ENCODE measurements around the gene SYNE4. TPM values are rescaled to one million over a fixed set of nuclear protein-coding genes. Genes with fewer than 3 reads are reported as not detected.

The SYNE4 gene
- total and polyA plus RNA-seq, 2 of the 13 experiments (the other 11 are each of a cell fraction or from before 2014, with no cell fraction given), result 13.7 to 23.0 TPM

DNA sequence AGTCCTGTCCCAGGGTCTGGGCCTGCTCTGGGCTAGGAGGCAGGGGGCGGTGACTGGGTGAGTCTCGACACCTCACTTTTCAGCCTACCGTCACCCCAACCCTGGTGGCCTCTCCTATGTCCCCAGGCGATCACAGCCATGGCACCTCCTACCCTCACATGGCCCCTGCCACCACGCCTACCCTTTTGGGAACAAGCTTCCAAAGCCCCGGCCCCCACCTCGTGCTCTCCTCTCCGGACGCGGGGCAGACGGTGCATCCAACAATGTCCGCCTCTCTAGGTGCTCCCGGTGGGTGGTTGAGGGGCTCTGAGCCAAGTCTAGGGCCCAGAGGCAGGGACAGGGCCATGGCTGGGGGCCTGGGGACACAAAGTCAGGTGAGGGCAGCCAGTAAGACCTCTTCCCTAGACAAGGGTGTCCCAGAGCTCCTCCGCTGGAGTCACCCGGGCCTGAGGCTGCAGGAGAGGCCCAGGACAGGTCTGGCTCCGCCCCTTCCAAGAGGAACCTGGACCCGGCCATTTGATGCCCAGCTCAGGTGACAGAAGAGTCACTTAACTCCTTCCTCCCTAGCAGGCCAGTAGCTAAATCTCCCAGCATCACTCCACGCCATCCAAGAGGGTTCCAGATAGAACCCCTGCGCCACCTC lies at the start of gene SYNE4 (continued):
- TF ChIP-seq, protein P1, sequence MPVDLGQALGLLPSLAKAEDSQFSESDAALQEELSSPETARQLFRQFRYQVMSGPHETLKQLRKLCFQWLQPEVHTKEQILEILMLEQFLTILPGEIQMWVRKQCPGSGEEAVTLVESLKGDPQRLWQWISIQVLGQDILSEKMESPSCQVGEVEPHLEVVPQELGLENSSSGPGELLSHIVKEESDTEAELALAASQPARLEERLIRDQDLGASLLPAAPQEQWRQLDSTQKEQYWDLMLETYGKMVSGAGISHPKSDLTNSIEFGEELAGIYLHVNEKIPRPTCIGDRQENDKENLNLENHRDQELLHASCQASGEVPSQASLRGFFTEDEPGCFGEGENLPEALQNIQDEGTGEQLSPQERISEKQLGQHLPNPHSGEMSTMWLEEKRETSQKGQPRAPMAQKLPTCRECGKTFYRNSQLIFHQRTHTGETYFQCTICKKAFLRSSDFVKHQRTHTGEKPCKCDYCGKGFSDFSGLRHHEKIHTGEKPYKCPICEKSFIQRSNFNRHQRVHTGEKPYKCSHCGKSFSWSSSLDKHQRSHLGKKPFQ (CRISPR knock-in tag; IDR thresholded peaks at IDR 0.05; ENCODE audit: insufficient replicate concordance), result no peak
- no peak for TF ChIP-seq ZSCAN25 (CRISPR knock-in tag; IDR thresholded peaks at IDR 0.05)
- no peak for TF ChIP-seq REL (CRISPR knock-in tag; conservative IDR thresholded peaks at IDR 0.05)
- TF ChIP-seq TEAD3 (CRISPR knock-in tag; optimal IDR thresholded peaks at IDR 0.05; ENCODE audit: borderline replicate concordance), result no peak
- TF ChIP-seq, protein P2, sequence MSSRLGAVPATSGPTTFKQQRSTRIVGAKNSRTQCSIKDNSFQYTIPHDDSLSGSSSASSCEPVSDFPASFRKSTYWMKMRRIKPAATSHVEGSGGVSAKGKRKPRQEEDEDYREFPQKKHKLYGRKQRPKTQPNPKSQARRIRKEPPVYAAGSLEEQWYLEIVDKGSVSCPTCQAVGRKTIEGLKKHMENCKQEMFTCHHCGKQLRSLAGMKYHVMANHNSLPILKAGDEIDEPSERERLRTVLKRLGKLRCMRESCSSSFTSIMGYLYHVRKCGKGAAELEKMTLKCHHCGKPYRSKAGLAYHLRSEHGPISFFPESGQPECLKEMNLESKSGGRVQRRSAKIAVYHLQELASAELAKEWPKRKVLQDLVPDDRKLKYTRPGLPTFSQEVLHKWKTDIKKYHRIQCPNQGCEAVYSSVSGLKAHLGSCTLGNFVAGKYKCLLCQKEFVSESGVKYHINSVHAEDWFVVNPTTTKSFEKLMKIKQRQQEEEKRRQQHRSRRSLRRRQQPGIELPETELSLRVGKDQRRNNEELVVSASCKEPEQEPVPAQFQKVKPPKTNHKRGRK (CRISPR knock-in tag; IDR thresholded peaks at IDR 0.05), result no peak
- TF ChIP-seq GZF1 (CRISPR knock-in tag; IDR thresholded peaks at IDR 0.05), result no peak
- no peak for TF ChIP-seq HDAC6 (IDR thresholded peaks at IDR 0.05; ENCODE audit: low read depth, low read length)
- TF ChIP-seq, protein P3, sequence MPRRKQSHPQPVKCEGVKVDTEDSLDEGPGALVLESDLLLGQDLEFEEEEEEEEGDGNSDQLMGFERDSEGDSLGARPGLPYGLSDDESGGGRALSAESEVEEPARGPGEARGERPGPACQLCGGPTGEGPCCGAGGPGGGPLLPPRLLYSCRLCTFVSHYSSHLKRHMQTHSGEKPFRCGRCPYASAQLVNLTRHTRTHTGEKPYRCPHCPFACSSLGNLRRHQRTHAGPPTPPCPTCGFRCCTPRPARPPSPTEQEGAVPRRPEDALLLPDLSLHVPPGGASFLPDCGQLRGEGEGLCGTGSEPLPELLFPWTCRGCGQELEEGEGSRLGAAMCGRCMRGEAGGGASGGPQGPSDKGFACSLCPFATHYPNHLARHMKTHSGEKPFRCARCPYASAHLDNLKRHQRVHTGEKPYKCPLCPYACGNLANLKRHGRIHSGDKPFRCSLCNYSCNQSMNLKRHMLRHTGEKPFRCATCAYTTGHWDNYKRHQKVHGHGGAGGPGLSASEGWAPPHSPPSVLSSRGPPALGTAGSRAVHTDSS (CRISPR knock-in tag; conservative IDR thresholded peaks at IDR 0.05), result no peak
- TF ChIP-seq JUND (CRISPR knock-in tag; IDR thresholded peaks at IDR 0.05), result no peak
- no peak; the same call in 1 of the 2 replicates for TF ChIP-seq SAFB2 (CRISPR knock-in tag; IDR thresholded peaks at IDR 0.05; ENCODE audit: borderline replicate concordance, low read depth)
- TF ChIP-seq ZNF558 (CRISPR knock-in tag; IDR thresholded peaks at IDR 0.05; ENCODE audit: borderline replicate concordance), result no peak
- TF ChIP-seq ZNF232 (CRISPR knock-in tag; IDR thresholded peaks at IDR 0.05; ENCODE audit: borderline replicate concordance), result no peak
- no peak for TF ChIP-seq ZNF564 (CRISPR knock-in tag; IDR thresholded peaks at IDR 0.05)
- TF ChIP-seq, protein P4, sequence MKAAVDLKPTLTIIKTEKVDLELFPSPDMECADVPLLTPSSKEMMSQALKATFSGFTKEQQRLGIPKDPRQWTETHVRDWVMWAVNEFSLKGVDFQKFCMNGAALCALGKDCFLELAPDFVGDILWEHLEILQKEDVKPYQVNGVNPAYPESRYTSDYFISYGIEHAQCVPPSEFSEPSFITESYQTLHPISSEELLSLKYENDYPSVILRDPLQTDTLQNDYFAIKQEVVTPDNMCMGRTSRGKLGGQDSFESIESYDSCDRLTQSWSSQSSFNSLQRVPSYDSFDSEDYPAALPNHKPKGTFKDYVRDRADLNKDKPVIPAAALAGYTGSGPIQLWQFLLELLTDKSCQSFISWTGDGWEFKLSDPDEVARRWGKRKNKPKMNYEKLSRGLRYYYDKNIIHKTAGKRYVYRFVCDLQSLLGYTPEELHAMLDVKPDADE (CRISPR knock-in tag; IDR thresholded peaks at IDR 0.05), result no peak
- TF ChIP-seq RAD21 (CRISPR knock-in tag; IDR thresholded peaks at IDR 0.05), result no peak
- TF ChIP-seq, protein P5, sequence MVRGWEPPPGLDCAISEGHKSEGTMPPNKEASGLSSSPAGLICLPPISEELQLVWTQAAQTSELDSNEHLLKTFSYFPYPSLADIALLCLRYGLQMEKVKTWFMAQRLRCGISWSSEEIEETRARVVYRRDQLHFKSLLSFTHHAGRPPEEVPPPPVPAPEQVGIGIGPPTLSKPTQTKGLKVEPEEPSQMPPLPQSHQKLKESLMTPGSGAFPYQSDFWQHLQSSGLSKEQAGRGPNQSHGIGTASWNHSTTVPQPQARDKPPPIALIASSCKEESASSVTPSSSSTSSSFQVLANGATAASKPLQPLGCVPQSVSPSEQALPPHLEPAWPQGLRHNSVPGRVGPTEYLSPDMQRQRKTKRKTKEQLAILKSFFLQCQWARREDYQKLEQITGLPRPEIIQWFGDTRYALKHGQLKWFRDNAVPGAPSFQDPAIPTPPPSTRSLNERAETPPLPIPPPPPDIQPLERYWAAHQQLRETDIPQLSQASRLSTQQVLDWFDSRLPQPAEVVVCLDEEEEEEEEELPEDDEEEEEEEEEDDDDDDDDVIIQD (CRISPR knock-in tag; IDR thresholded peaks at IDR 0.05; ENCODE audit: low read depth), result no peak
- peak; percentile 79 for TF ChIP-seq MYC (CRISPR knock-in tag; IDR thresholded peaks at IDR 0.05; ENCODE audit: borderline replicate concordance)
- TF ChIP-seq, protein P6, sequence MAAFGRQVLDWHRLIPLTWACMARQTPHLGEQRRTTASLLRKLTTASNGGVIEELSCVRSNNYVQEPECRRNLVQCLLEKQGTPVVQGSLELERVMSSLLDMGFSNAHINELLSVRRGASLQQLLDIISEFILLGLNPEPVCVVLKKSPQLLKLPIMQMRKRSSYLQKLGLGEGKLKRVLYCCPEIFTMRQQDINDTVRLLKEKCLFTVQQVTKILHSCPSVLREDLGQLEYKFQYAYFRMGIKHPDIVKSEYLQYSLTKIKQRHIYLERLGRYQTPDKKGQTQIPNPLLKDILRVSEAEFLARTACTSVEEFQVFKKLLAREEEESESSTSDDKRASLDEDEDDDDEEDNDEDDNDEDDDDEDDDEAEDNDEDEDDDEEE (CRISPR knock-in tag; IDR thresholded peaks at IDR 0.05), result no peak
- no peak for TF ChIP-seq ZNF510 (CRISPR knock-in tag; IDR thresholded peaks at IDR 0.05; ENCODE audit: low read depth)
- no peak for TF ChIP-seq ZNF816 (CRISPR knock-in tag; IDR thresholded peaks at IDR 0.05; ENCODE audit: borderline replicate concordance)
- TF ChIP-seq GTF3A (CRISPR knock-in tag; conservative IDR thresholded peaks at IDR 0.05), result no peak
- TF ChIP-seq YEATS4 (CRISPR knock-in tag; IDR thresholded peaks at IDR 0.05; ENCODE audit: borderline replicate concordance), result peak; percentile 72; the same call in 1 of the 2 replicates

Measured in HepG2 (cell line).